HG03460 (cell line): Measurements from ENCODE around the gene DHH.

ENCODE experiments used
- ATAC-seq: cut with Tn5 transposase; IDR thresholded peaks from one replicate; pipeline ENCODE4 v1.9.1; 2021; ENCODE audit not compliant: unreplicated experiment

The DHH gene

GRCh38 chr12:49051777-49052438 is 42.7 kb downstream of the DHH start:
- ATAC-seq: no peak

DNA sequence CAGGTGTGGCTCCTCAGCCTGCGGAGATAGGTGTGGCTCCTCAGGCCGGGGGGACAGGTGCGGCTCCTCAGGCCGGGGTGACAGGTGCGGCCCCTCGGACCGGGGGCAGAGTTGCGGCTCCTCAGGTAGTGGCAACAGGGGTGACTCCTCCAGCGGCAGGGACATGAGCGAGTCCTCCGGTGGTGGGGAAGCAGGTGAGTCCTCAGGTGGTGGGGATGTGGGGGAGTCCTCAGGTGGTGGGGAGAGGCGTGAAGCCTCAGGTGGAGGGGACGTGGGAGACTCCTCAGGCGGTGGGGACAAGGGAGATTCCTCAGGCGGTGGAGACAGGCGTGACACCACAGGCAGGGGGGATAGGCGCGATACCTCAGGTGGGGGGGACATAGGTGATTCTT is 43.2 kb downstream of the DHH start:
- ATAC-seq: no peak

DNA sequence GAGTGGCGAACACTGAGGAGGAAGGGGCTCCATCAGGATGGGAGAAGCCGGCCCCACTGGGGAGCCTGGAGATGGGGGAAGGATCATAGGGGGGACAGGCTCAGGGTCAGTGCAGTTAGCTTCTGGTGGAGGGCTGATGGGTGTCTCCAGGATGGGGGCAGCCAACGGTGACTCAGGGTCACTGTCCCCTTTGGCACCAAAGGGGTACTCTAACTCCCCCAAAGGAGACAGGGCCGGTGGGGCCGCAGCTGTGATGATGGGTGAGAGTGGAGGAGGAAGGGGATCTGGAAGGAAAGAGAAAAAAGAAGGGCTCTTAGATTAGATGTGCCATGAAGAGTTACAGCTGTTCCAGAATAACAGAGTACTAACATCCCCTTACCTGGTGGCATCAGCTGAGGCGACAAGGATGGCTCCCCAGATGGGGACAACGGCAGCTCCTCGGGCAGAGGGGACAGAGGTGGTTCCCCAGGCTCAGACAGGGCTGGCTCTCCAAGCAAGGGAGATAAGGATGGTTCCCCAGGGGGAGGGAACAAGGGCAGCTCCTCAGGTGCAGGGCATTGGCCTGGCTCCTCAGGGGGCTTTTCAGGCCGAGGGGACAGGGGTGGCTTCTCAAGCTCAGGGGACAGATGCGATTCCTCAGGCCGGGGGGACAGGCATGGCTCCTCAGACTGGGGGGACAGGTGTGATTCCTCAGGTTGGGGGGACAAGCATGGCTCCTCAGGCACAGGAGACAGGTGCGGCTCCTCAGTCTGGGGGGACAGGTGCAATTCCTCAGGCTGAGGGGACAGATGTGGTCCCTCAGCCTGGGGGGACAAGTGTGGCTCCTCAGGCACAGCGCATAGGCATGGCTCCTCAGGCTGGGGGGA is 43.9 kb downstream of the DHH start:
- ATAC-seq: no peak

- ATAC-seq: no peak
These were observed 44.9 kb downstream of the DHH start for GRCh38 chr12:49049566-49050224.

DNA sequence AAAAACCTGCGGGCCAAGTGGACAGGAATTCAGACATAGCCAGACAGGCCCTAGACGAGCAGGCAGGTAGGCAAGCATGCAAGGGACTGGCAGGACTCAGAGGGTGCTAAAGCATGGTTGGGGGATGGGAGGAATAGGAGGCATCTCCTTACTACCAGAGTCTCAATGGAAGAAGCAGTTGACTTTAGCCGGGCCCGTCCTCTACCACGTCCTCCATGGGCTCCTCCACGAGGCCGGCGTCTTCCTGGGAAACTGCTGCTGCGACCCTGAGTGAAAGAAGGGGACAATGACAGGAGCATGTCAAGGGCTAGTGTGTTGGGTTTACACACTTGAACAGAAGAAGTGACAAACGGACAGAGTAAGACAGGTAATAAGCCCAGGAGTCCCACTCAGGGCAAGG is 45.6 kb downstream of the DHH start:
- ATAC-seq: no peak

- ATAC-seq: no peak
These were observed 48.3 kb downstream of the DHH start for GRCh38 chr12:49046129-49046895.

DNA sequence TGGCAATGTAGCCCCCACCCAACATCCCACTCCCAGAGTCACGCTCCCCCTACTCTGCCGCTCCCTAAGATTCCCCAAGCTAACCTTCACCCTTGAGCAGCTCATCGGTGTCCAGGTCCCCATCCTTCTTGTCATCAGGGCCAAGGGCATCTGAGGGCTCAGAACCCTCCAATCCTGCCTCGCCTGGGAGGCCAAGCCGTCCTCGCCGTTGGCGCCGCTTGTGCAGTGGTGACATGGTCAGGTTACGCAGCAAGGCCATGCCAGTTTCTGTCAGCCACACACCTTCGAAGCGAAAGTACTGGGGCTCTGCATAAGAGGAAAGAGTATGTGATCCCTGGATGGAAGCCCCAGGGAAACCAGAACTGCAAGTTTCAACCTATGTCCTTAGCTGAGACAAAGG is 49.9 kb downstream of the DHH start:
- ATAC-seq: no peak

GRCh38 chr12:49043856-49044258 is 50.7 kb downstream of the DHH start:
- ATAC-seq: no peak

DNA sequence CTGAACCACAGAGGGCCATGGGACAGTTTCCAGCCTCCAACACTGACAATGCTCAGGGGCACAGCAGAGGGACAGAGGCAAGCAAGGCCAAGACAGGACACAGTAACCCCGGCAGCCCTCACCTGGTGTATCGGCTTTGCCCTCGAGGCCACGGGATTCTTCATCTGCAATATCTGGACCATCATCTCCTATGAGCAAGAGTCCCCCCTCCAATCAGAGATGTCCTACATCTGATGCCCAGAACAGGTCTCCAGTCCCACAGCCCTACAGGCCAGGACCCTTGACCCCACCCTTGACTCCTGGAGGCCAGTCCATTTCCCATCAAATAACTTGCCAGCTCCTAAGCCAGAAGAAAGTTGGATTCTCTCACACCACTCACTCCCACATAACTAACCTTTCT is 51.4 kb downstream of the DHH start:
- no peak for ATAC-seq

DNA sequence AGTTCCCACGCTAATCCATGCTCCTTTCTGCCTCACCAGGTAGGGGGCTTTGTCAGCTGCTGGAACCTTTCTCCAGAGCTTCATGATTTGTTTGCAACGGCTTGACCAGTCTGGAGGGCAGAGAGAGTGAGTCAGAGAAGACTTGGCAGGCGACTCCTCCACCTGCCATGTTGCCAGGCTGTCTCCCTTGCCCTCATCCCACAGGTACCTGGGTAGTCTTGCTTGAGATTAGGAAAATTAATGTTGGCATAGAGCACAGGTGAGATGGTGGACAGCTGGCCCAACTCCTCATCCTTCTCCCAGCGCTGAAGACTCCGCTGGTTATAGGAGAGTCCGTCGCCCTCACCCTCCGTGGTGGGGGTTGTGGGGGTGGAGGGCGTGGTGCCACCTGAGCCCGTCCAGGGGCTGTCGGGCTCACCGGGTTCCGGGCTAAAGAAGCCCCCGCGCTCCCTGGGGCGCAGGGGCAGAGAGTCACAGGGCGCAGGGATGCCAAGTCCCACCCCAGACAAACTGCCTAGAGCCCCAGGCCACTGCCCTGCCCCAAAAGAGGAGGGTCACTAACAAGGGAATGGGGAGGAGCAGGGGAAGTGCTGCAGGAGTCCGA is 52.6 kb downstream of the DHH start:
- ATAC-seq: no peak

DNA sequence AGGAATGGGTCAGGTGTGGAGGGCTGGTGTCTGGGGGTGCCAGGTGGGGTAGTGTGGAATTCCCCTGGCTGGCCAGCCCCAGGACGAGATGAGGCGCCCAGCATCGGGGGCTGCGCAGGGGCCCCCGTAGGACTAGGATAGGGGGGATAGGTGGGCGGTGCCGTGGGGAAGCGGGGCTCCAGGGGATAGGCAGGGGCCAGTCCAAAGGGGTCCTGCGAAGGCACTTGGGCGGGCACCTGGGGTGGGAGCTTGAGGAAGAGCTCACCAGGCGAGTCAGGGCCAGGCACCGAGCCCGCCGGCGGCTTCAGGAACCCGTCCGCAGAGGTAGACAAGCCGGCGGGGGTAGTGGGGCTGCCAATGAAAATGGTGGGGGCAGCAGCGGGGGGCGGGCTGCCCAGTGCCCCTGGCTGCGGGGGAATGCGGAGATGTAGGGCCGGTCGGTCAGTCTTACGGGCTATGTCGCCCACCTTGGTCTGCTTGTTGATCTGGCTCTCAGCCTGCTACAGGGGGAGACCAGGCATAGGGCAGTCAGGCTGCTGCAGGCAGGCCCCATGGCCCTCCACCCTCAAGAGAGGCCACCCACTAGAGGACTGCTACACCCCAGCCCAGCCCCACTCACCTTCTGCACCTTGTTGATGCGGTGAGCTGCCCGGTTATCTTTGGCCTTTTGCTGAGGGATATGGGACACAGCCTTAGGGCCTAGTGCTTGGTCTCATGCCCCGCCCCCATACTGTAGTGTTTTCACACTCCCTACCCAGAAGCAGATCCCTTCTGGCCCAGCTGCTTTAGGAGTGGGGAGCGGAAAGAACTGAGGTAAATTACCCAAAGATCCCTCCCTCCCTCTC is 53.3 kb downstream of the DHH start:
- ATAC-seq: no peak

- no peak for ATAC-seq
These were observed 54.2 kb downstream of the DHH start for GRCh38 chr12:49040364-49040855.

DNA sequence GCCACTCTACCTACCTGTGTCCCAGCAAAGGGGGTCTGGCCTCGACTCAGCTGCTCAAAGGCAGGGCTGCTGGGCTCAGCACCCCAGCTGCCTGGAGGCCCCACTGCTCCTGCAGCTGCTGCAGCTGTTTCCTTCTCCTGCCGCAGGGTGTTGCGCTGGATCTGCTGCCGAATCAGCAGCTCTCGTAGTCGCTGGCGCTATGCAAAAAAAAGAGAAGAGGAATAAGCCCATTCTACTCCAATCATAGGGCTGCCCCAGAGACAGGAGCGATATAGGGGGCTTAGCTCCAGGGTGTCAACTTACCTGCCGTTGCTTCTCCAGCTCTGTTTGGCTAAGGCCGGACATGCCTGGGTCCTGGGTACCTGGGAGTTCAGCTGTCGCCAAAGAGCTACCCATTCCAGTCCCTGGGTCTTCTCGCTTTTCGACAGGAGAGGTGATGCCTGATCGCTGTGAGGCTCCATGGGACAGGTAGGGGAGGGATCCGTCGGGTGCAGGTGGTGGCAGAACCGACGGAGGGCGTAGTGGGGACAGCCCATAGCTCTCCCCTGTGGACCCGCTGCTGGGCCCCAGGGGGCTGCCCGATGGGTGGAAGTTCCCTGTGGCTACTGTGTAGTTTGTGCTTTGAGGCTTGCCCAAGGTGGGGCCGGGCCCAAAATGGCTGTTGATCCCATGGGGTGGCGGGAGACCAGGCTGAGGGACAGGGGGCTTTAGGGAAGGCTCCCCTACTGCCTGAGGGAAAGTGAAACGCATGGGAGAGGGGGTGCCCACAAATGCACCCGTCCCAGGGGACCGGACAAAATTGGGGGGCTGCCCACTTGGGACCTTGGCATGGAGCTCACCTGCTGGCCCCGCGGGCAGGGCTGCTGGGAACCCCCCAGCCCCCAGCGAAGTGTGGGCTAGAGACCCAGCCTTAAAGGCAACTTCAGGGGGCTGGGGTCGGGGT is 54.9 kb downstream of the DHH start:
- ATAC-seq: no peak

- no peak for ATAC-seq
These were observed 56.2 kb downstream of the DHH start for GRCh38 chr12:49038291-49038955.

DNA sequence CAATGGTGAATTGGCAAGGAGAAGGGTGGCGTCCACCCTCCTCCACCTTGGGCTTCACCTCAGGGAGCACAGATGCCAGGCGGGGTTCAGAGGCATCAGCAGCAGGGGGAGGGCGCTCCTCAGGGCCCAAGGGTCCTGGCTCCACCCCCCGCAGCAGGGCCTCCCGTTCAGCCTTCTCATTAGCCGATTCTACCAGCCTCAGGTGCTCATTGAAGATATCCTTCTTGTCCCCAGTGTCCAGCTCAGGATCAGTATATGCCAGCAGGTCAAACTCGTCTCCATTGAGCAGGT is 56.7 kb downstream of the DHH start:
- ATAC-seq: no peak

- ATAC-seq: no peak
These were observed 57.3 kb downstream of the DHH start for GRCh38 chr12:49037111-49037946.
